Dermis lymphatic vessel endothelial cell (primary cell): Measurements from ENCODE around the gene LAMA3. TPM values are rescaled to one million over a fixed set of nuclear protein-coding genes. Genes with fewer than 3 reads are reported as not detected.

ENCODE experiments used
- total RNA-seq: library from RNA; depleted of rRNA; stranded (reverse); fragments of >200 nt; gene quantifications from 2 replicates; pipeline ENCODE4 v1.2.1, GENCODE V29; 2014

Gene LAMA3
- 4.8 and 13.4 TPM in 2 replicates for total RNA-seq

GRCh38 chr18:23689031-23689615 is at the start of gene LAMA3:
LAMA3 (plus strand) TSS chr18:23689453; CDS start chr18:23689684, 231 bp downstream.

GRCh38 chr18:23662309-23663263 is 26.7 kb upstream of the LAMA3 start, which contains the start of gene ANKRD29:
ANKRD29 (minus strand) TSS chr18:23662911; CDS start chr18:23662730, 181 bp downstream.

Other genes starting within 250 kb of the LAMA3 start
- 72.5 and 78.0 TPM in 2 replicates for gene RIOK3, start 236.2 kb upstream of the LAMA3 start, total RNA-seq
- 21.1 and 29.8 TPM in 2 replicates for gene RMC1, start 185.9 kb upstream of the LAMA3 start, total RNA-seq
- gene NPC1, start 102.9 kb upstream of the LAMA3 start, total RNA-seq, result 19.2 and 25.5 TPM in 2 replicates
- 2.5 and 6.2 TPM in 2 replicates for gene ANKRD29, start 26.5 kb upstream of the LAMA3 start, total RNA-seq